ENCODE results near the gene B4GALT3.

GRCh38 chr1:161159913-161160243 lies 17.4 kb downstream of the B4GALT3 start:
- TF ChIP-seq POLR2AphosphoS5 (IDR thresholded peaks at IDR 0.05; ENCODE audit: borderline replicate concordance, low read depth, low read length) (no peak), EZH2 (IDR thresholded peaks at IDR 0.05) (no peak), FOXP2 (optimal IDR thresholded peaks at IDR 0.05; ENCODE audit: control extremely low read depth, extremely low read length, insufficient read depth) (no peak)
